GM19438 (cell line): ENCODE data around the gene AP1S2.
A peak's percentile ranks its signal among the peaks of the same experiment; 100 is the strongest.

Experiments used
- ATAC-seq: cut with Tn5 transposase; IDR thresholded peaks from one replicate; pipeline ENCODE4 v1.9.1; 2021; ENCODE audit warnings: low read depth; ENCODE audit not compliant: unreplicated experiment

AP1S2 gene

GRCh38 chrX:15813416-15813815, 41.2 kb downstream of the AP1S2 start:
- no peak for ATAC-seq

GRCh38 chrX:15812192-15812938, 42.2 kb downstream of the AP1S2 start:
- no peak for ATAC-seq

- no peak for ATAC-seq
Observed at GRCh38 chrX:15808254-15808653, 46.4 kb downstream of the AP1S2 start.

GRCh38 chrX:15804563-15804962, 50.0 kb downstream of the AP1S2 start:
- ATAC-seq: no peak

- no peak for ATAC-seq
Observed at GRCh38 chrX:15797707-15798106, 56.9 kb downstream of the AP1S2 start.

- ATAC-seq: peak; percentile 38
Observed at GRCh38 chrX:15790769-15791290, 63.8 kb downstream of the AP1S2 start.

- ATAC-seq: peak; percentile 93
Observed at GRCh38 chrX:15789979-15790768, 64.4 kb downstream of the AP1S2 start, which contains the start of gene ZRSR2. TSS of gene ZRSR2 (plus strand) at chrX:15790484. CDS start at chrX:15790496, 12 bp downstream.

- ATAC-seq: no peak
Observed at GRCh38 chrX:15786915-15787314, 67.7 kb downstream of the AP1S2 start.

GRCh38 chrX:15785176-15785750, 69.3 kb downstream of the AP1S2 start:
- ATAC-seq: no peak

- ATAC-seq: peak; percentile 85
Observed at GRCh38 chrX:15781961-15782699, 72.5 kb downstream of the AP1S2 start.
